Muscle of leg (tissue), 11 donors: Measurements from ENCODE around the gene COL25A1. TPM values are rescaled to one million over a fixed set of nuclear protein-coding genes. Genes with fewer than 3 reads are reported as not detected.
A peak's percentile ranks its signal among the peaks of the same experiment; 100 is the strongest.

Experiments used
- DNase-seq: peaks from one replicate; pipeline ENCODE4 v3.0.0; 2013
- H3K27ac ChIP-seq: one replicate; pipeline ENCODE4 v1.5.1; 2013; ENCODE audit warnings: mild to moderate bottlenecking, low read length, control low read depth
- H3K27me3 ChIP-seq: one replicate; pipeline ENCODE4 v1.6.1; 2013; ENCODE audit warnings: low read length; ENCODE audit not compliant: control insufficient read depth, insufficient read depth
- H3K36me3 ChIP-seq: one replicate; pipeline ENCODE4 v1.6.1; 2013; ENCODE audit warnings: low read length; ENCODE audit not compliant: control insufficient read depth, insufficient read depth
- H3K4me1 ChIP-seq: one replicate; pipeline ENCODE4 v1.6.1; 2013; ENCODE audit warnings: low read length; ENCODE audit not compliant: control insufficient read depth, insufficient read depth
- H3K4me3 ChIP-seq: one replicate; pipeline ENCODE4 v1.5.1; 2013; ENCODE audit warnings: low read length, control low read depth
- H3K9me3 ChIP-seq: replicated peaks from 2 replicates; pipeline ENCODE4 v1.6.1; 2013; ENCODE audit warnings: low read depth, low read length; ENCODE audit not compliant: control insufficient read depth
- WGBS: methylation state at CpG from one replicate; pipeline ENCODE4 v1.1.5; 2013; ENCODE audit warnings: missing lambda C conversion rate; ENCODE audit not compliant: insufficient coverage; 5-methylcytosine and 5-hydroxymethylcytosine counted together
- polyA plus RNA-seq, 8 donors: library from polyadenylated mRNA; unstranded; fragments of 120-200 nt; gene quantifications; one replicate each; pipeline versions ENCODE4 v1.2.1 to v1.2.3, GENCODE V29; 2013; ENCODE audit warnings: inconsistent platforms in 1 of 8, low replicate concordance in 1 of 8; ENCODE audit not compliant: insufficient read length in 8 of 8, insufficient read depth in 1 of 8
- total RNA-seq: library from RNA; stranded (reverse); fragments of 120-200 nt; gene quantifications from one replicate; pipeline ENCODE4 v1.2.4, GENCODE V29; 2013

COL25A1 gene
- total and polyA plus RNA-seq, 9 donors, result 4.5 to 9.7 (median 5.6) TPM

DNA sequence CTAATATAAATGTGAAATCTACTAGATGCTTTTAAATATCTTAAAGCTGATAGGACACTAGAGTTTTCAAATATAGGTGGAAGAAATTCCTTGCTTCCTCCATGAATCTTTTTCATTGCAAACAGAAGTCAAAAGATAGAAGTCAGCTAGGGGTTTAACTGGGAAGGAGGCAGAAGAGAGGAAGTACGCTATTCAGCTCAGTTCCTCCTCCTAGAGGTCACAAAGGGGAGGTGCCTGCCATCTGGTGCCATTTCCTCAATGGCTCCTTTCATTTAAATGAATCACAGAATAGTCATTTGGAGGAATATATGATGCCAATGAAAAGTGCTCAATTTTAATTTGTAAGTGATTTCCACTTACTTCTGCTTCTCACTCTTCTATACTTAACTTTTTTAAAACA lies 8.5 kb downstream of the COL25A1 start:
- Histone ChIP-seq H3K4me3 (no peak overlapping the region), H3K36me3 (no peaks in the 10 kb centered on the region), H3K4me1 (no peaks in the 10 kb centered on the region), H3K27me3 (no peaks in the 10 kb centered on the region), H3K27ac (no peak overlapping the region), H3K9me3 (no peaks in the 10 kb centered on the region)
- no CpG with 5 or more reads among the region's 1 CpG for WGBS
- no peak for DNase-seq

DNA sequence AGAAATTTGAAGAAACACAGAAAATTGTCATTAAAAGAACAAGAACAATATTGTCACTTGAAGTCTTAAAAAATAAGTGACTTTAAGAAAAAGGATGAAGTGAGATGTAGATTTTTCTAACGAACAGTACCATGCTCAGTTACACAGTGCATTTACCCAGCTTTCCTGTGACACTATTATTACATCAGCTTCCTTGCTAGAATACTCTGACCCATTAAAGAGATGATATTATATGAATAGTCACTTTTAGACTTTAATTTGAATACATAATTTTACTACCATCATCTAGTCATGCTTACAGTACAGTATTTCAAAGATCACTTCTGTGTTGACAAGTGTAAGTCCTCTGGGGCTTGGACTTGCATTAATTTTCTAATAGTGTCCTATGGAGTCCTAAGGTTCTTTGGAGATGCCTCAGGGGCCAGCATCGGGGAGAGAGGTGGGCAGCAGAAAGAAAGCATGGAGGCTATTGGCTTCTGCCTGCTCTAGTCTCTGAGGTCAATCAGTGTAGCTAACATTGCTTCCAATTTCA lies 10.7 kb downstream of the COL25A1 start:
- H3K36me3 ChIP-seq, result no peaks in the 10 kb centered on the region
- no peak overlapping the region for H3K4me3 ChIP-seq
- no peak overlapping the region for H3K27ac ChIP-seq
- no peak for DNase-seq
- H3K9me3 ChIP-seq, result no peaks in the 10 kb centered on the region
- WGBS, result no CpG with 5 or more reads among the region's 2 CpGs
- H3K27me3 ChIP-seq, result no peaks in the 10 kb centered on the region
- no peaks in the 10 kb centered on the region for H3K4me1 ChIP-seq

DNA sequence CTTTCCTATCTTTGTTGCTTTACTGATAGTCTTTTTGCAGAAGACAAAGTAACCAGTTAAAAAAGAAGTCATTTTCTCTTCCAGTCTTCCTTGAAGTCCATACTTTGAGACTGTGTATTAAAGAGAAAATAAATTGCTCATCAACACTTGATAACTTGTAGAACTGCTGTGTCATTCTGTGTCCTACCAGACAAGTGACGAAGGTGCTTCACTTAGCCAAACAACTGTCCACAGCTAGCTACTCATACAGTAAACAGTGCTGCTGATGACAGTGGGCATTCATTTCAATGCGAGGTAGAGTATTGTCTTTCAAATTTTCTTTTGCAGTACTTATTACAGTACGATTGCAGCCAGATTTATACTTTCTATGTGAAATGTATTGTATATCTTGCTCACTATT lies 11.5 kb downstream of the COL25A1 start:
- H3K4me3 ChIP-seq, result no peak overlapping the region
- no CpG with 5 or more reads among the region's 3 CpGs for WGBS
- no peak for DNase-seq
- H3K4me1 ChIP-seq, result no peaks in the 10 kb centered on the region
- no peaks in the 10 kb centered on the region for H3K9me3 ChIP-seq
- H3K27ac ChIP-seq, result no peak overlapping the region
- H3K27me3 ChIP-seq, result no peaks in the 10 kb centered on the region
- H3K36me3 ChIP-seq, result no peaks in the 10 kb centered on the region

DNA sequence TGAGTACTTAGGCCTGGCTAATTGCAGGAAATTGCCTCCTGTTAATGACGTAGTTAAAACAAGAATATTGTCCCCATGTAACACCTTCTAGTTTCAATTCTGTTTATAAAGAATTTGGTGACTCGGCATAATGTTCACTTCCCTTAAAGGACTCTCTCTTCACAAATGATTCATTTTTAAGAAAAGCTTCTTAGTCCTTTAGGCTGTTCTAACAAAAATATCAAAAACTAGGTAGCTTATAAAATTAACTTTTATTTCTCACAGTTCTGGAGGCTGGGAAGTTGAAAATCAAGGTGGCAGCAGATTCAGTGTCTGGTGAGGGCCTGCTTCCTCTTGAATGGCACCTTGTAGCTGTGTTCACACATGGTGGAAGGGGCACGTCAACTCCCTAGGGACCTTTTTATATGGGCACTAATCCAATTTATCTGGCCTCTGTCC lies 23.8 kb downstream of the COL25A1 start:
- H3K4me1 ChIP-seq, result no peaks in the 10 kb centered on the region
- H3K4me3 ChIP-seq, result no peak overlapping the region
- no peaks in the 10 kb centered on the region for H3K9me3 ChIP-seq
- DNase-seq, result peak; percentile 16
- H3K27me3 ChIP-seq, result no peaks in the 10 kb centered on the region
- no CpG with 5 or more reads among the region's 3 CpGs for WGBS
- H3K36me3 ChIP-seq, result no peaks in the 10 kb centered on the region
- H3K27ac ChIP-seq, result no peak overlapping the region

DNA sequence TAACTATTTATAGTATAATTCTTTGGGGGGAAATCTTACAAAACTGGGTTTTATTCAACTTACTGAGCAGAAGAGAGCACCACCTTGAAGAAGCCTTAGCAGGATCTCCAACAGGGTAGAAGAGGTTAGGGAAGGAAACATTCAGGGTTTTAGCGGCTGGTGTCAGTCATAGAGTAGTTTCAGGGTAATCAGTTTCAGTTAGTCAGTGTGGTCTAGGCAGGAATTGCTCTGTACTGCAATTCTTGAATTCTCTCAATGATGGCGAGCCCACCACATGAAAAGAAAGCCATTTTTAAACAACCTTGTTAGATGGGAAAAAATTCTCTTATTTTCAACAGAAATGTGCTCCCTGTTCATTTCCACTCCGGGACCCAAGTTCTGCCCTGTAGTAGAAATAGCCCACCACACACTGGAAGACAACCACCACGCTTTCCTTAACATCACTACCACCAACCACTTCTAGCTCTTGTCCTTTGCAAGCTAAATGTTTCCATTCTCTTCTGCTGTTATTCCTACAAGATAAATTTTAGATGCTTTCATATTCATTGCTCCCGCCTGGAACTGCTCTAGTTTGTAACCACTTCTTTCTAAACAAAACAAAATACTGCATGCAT lies 25.9 kb downstream of the COL25A1 start:
- Histone ChIP-seq H3K4me1 (no peaks in the 10 kb centered on the region), H3K4me3 (no peak overlapping the region), H3K27ac (no peak overlapping the region), H3K27me3 (no peaks in the 10 kb centered on the region), H3K9me3 (no peaks in the 10 kb centered on the region), H3K36me3 (no peaks in the 10 kb centered on the region)
- 100% methylated on average over 1 of the region's 5 CpGs for WGBS
- no peak for DNase-seq

DNA sequence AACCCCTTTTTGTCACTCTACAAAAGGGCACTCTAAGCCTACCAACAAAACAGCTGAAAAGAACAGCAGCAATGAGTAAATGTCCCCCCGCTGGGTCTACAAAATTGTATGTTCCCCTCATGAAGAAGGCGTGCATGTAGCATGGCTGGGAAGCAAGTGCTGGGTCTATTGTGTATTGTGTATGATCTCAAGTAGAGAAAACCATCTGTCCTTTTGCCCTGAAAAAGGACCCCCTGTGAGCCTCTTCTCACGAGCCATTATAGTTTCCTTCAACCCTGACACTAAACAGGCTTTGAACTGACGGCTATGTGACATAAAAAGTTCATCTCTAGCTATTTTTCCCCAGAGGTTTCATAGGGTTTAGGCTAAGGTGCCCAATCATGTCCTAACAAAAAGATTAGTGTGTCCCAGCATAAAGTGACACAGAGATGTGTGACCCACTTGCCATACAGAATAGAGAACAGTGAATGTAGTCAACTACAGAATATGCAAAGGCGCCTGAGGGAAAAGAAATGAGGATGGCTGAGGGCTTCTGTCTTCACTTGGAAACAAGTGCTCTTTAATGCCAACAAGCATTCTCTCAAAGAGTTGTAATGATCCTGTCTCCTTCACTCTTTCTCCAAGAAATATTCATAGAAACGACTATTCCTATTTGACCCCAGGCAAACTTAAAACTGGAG lies 27.3 kb downstream of the COL25A1 start:
- no peaks in the 10 kb centered on the region for H3K27me3 ChIP-seq
- no peak overlapping the region for H3K4me3 ChIP-seq
- H3K9me3 ChIP-seq, result no peaks in the 10 kb centered on the region
- DNase-seq, result no peak
- 55% methylated on average over 2 of the region's 6 CpGs for WGBS
- H3K27ac ChIP-seq, result no peak overlapping the region
- no peaks in the 10 kb centered on the region for H3K36me3 ChIP-seq
- H3K4me1 ChIP-seq, result no peaks in the 10 kb centered on the region

DNA sequence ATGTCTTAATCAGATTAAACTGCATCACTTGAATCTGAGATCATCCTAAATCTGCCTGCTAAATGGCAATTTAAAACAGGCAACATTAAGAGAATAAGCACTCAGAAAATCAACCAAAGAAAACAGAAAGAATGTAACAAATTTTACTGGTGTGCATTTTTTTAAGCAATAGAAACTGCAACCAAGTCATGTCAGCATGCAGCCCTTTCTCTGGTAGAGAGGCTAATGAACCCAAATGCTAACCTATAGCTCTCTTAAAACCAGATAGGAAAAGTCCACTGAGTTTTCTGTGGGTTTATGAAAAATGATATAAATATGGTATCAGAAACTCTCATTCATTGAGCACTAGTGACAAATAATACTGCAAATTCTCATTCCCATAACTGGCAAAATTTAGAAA lies 35.6 kb downstream of the COL25A1 start:
- Histone ChIP-seq H3K9me3 (no peaks in the 10 kb centered on the region), H3K36me3 (no peaks in the 10 kb centered on the region), H3K27ac (no peak overlapping the region), H3K27me3 (no peaks in the 10 kb centered on the region), H3K4me1 (no peaks in the 10 kb centered on the region), H3K4me3 (no peak overlapping the region)
- no peak for DNase-seq

DNA sequence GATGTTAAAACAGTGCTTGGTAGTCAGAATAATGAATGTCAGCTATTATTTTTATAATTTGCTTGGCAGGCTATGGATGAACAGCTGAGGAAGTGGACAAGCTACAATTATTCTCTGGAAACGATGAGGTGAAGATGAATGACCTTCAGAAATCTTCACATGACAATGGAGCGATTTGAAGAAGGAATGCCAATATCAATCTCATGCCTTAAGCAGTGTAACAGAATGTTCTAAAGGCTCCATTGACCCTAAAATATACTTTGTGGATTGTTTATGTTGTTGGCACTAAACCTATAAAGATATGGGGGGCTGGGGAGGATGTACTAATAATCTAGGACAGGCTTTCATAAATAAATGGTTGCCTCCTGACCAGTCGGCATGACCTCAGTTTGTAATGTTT lies 36.2 kb downstream of the COL25A1 start:
- Histone ChIP-seq H3K4me1 (no peaks in the 10 kb centered on the region), H3K9me3 (no peaks in the 10 kb centered on the region), H3K4me3 (no peak overlapping the region), H3K27ac (no peak overlapping the region), H3K36me3 (no peaks in the 10 kb centered on the region), H3K27me3 (no peaks in the 10 kb centered on the region)
- DNase-seq, result no peak
- no CpG with 5 or more reads among the region's 3 CpGs for WGBS

DNA sequence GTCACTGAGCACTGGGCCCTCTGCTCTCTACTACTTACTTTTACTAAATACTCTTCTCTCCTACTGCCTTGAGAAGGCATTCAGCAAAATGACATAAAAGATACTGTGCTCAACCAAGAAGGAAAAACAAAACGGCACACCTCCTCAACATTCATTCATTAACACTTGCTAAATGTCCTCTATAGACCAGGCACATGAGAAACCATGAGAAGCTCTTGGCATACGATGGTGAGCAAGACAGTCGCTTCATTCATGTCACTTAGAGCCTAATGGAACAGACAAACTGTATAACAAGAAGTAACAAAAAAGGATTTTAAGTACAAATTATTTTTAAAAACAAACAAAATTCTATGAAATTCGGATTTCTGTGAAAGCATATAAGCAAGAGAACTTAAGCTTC lies 38.7 kb downstream of the COL25A1 start:
- WGBS, result no CpG with 5 or more reads among the region's 4 CpGs
- no peaks in the 10 kb centered on the region for H3K4me1 ChIP-seq
- no peaks in the 10 kb centered on the region for H3K36me3 ChIP-seq
- no peak for DNase-seq
- H3K27ac ChIP-seq, result no peak overlapping the region
- no peaks in the 10 kb centered on the region for H3K9me3 ChIP-seq
- H3K27me3 ChIP-seq, result no peaks in the 10 kb centered on the region
- no peak overlapping the region for H3K4me3 ChIP-seq

DNA sequence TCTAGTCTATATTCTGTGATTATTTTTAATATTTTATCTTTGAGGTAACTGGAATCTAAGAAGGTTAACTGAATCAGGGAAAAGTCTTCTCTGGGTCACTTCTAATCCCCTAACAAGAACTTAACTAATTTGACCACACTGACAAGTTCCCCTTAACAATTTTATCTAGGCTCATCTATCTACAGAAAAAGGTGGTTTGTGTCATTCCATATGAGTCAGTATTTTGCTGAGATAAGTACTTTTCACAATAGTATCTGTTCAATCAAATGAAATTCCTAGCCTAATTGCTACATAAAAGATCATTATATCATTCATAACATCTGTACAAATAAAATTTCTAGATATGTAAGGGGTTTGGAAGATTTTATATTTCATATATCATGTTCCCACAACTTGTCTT lies 45.6 kb downstream of the COL25A1 start:
- Histone ChIP-seq H3K4me3 (no peak overlapping the region), H3K27ac (no peak overlapping the region), H3K9me3 (no peaks in the 10 kb centered on the region), H3K36me3 (no peaks in the 10 kb centered on the region), H3K27me3 (no peaks in the 10 kb centered on the region), H3K4me1 (no peaks in the 10 kb centered on the region)
- DNase-seq, result no peak
